Ishikawa (cell line): Measurements from ENCODE around the gene KNG1.

Experiments used
- CEBPB ChIP-seq: IDR thresholded peaks from 2 replicates; pipeline ENCODE4 v1.6.1; 2012
- CREB1 ChIP-seq: IDR thresholded peaks from 2 replicates; pipeline ENCODE4 v1.6.1; 2012; ENCODE audit warnings: low read depth
- EGR1 ChIP-seq: IDR thresholded peaks from 2 replicates; pipeline ENCODE4 v1.6.1; 2012
- EP300 ChIP-seq: IDR thresholded peaks from 2 replicates; pipeline ENCODE4 v1.6.1; 2012; ENCODE audit warnings: borderline replicate concordance
- FOXM1 ChIP-seq: IDR thresholded peaks from 2 replicates; pipeline ENCODE4 v1.6.1; 2012; ENCODE audit warnings: low read depth, borderline replicate concordance
- MAX ChIP-seq: IDR thresholded peaks from 2 replicates; pipeline ENCODE4 v1.6.1; 2012
- NFIC ChIP-seq: IDR thresholded peaks from 2 replicates; pipeline ENCODE4 v1.6.1; 2012
- RAD21 ChIP-seq: IDR thresholded peaks from 2 replicates; pipeline ENCODE4 v1.6.1; 2012; ENCODE audit warnings: low read depth
- REST ChIP-seq: IDR thresholded peaks from 2 replicates; pipeline ENCODE4 v1.6.1; 2012; ENCODE audit warnings: low read depth, mild to moderate bottlenecking
- TAF1 ChIP-seq: IDR thresholded peaks from 2 replicates; pipeline ENCODE4 v1.6.1; 2012; ENCODE audit warnings: low read depth, mild to moderate bottlenecking
- TCF12 ChIP-seq: IDR thresholded peaks from 2 replicates; pipeline ENCODE4 v1.6.1; 2012; ENCODE audit warnings: low read depth
- TEAD4 ChIP-seq: IDR thresholded peaks from 2 replicates; pipeline ENCODE4 v1.6.1; 2012
- USF1 ChIP-seq: IDR thresholded peaks from 2 replicates; pipeline ENCODE4 v1.6.1; 2012
- YY1 ChIP-seq: IDR thresholded peaks from 2 replicates; pipeline ENCODE4 v1.6.1; 2012; ENCODE audit warnings: low read depth
- ZBTB7A ChIP-seq: IDR thresholded peaks from 2 replicates; pipeline ENCODE4 v1.6.1; 2012; ENCODE audit warnings: low read depth

Gene KNG1

GRCh38 chr3:186746008-186746407 lies 28.8 kb downstream of the KNG1 start:
- peak; percentile 70 for TF ChIP-seq TEAD4
- TF ChIP-seq MAX, result peak; percentile 76
- no peak for TF ChIP-seq TCF12

GRCh38 chr3:186750316-186750715 lies 33.2 kb downstream of the KNG1 start:
- no peak for TF ChIP-seq MAX
- no peak for TF ChIP-seq FOXM1
- TF ChIP-seq EGR1, result no peak
- TF ChIP-seq REST, result no peak
- TF ChIP-seq TCF12, result no peak
- TF ChIP-seq CREB1, result no peak
- TF ChIP-seq RAD21, result no peak
- TF ChIP-seq CEBPB, result no peak

- TF ChIP-seq NFIC, result no peak
- TF ChIP-seq MAX, result no peak
- no peak for TF ChIP-seq EP300
- TF ChIP-seq ZBTB7A, result no peak
- no peak for TF ChIP-seq TAF1
- TF ChIP-seq CREB1, result no peak
- no peak for TF ChIP-seq FOXM1
- TF ChIP-seq USF1, result no peak
- no peak for TF ChIP-seq EGR1
- TF ChIP-seq RAD21, result no peak
- TF ChIP-seq YY1, result no peak
- no peak for TF ChIP-seq CEBPB
- no peak for TF ChIP-seq TCF12
- no peak for TF ChIP-seq TEAD4
- no peak for TF ChIP-seq REST
Observed at GRCh38 chr3:186751480-186751879, 34.3 kb downstream of the KNG1 start.

- TF ChIP-seq MAX (no peak), TCF12 (no peak), USF1 (no peak), FOXM1 (no peak), TEAD4 (no peak), REST (no peak), RAD21 (no peak), CEBPB (no peak), TAF1 (no peak), ZBTB7A (no peak), NFIC (no peak), EP300 (no peak), YY1 (no peak), CREB1 (no peak), EGR1 (no peak)
Observed at GRCh38 chr3:186754006-186754405, 36.8 kb downstream of the KNG1 start.

- TF ChIP-seq EGR1 (no peak), USF1 (no peak), TCF12 (no peak), CREB1 (no peak), YY1 (no peak), REST (no peak), NFIC (no peak), EP300 (no peak), TAF1 (no peak), MAX (no peak), ZBTB7A (no peak), CEBPB (no peak), TEAD4 (no peak), FOXM1 (no peak), RAD21 (no peak)
Observed at GRCh38 chr3:186754871-186755270, 37.7 kb downstream of the KNG1 start.
